BJ (cell line): ENCODE measurements around the gene PRSS27. TPM values are rescaled to one million over a fixed set of nuclear protein-coding genes. Genes with fewer than 3 reads are reported as not detected.

ENCODE experiments used
- CTCF ChIA-PET: fragments of 350-600 bp; formaldehyde crosslinking; extraction: SDS; loops from one replicate; lab custom pipeline; 2021; ENCODE audit warnings: antibody characterized with exemption, inconsistent platforms; lab: Yijun Ruan, JAX
- POLR2A ChIA-PET: fragments of 300-600 bp; sonication (Branson Sonifier 250); formaldehyde crosslinking; extraction: SDS; loops from one replicate; lab custom pipeline; 2021; ENCODE audit warnings: antibody characterized with exemption; lab: Charles Lee
- DNase-seq: peaks from one replicate; pipeline ENCODE4 v3.0.0-alpha.2; 2011; ENCODE audit warnings: low read depth
- H3K27me3 ChIP-seq: 2 replicates; pipeline ENCODE4 v1.6.0; 2011; ENCODE audit warnings: low read length; ENCODE audit not compliant: control insufficient read depth, insufficient read depth
- H3K36me3 ChIP-seq: 2 replicates; pipeline ENCODE4 v1.5.1; 2011; ENCODE audit warnings: low read length; ENCODE audit not compliant: control insufficient read depth, insufficient read depth
- H3K4me3 ChIP-seq: 2 replicates; pipeline ENCODE4 v1.5.1; 2011; ENCODE audit warnings: low read depth, mild to moderate bottlenecking, control low read depth, low read length
- CTCF ChIP-seq: IDR thresholded peaks from 2 replicates; pipeline ENCODE4 v1.5.1; 2011; ENCODE audit warnings: low read depth, mild to moderate bottlenecking, control low read depth, inconsistent platforms, low read length, moderate library complexity; ENCODE audit not compliant: insufficient read depth
- polyA plus RNA-seq: library from polyadenylated mRNA; depleted of rRNA; stranded (reverse); fragments of >200 nt; gene quantifications from 2 replicates; pipeline ENCODE4 v1.2.3, GENCODE V29; 2011

The PRSS27 gene
- polyA plus RNA-seq, 1 experiment, result 0.97 TPM

GRCh38 chr16:2713985-2714774, 5.8 kb downstream of the PRSS27 start:
- no peaks in the 10 kb centered on the region; the same call in 1 of the 2 replicates for H3K27me3 ChIP-seq
- DNase-seq, result no peak
- H3K4me3 ChIP-seq, result no peak overlapping the region
- no peak for TF ChIP-seq CTCF
- peaks cover 2% of the 10 kb centered on the region; the same call in 1 of the 2 replicates for H3K36me3 ChIP-seq
- POLR2A ChIA-PET, result no interaction called here
- CTCF ChIA-PET, result interaction anchor here (0.6 kb wide), 1 partner anchor 9 kb away, joined by 3 read pairs; no protein-coding TSS in a partner anchor

DNA sequence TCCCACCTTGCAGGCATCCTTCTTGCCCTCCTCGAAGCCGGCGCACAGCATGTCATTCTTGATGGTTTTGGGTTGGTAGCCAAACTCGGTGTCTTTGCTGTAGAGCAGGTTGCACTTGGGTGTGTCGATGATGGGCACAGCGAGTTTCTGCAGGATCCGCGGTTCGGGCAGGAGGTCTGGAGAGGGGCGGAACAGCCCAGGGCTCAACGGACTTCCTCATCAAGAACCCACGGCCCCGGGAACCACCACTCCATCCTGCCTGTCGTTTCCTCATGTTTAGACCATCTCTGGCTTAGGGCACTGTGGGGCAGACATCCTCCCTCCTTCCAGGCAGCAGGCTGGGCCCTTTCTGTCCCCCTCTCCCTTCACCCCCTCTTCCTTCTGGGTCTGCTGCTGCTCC, 6.5 kb downstream of the PRSS27 start:
- ChIA-PET POLR2A (no interaction called here), CTCF (no interaction called here)
- TF ChIP-seq CTCF, result no peak
- Histone ChIP-seq H3K4me3 (no peak overlapping the region), H3K27me3 (no peaks in the 10 kb centered on the region; the same call in 1 of the 2 replicates), H3K36me3 (peaks cover 2% of the 10 kb centered on the region; the same call in 1 of the 2 replicates)
- no peak for DNase-seq

DNA sequence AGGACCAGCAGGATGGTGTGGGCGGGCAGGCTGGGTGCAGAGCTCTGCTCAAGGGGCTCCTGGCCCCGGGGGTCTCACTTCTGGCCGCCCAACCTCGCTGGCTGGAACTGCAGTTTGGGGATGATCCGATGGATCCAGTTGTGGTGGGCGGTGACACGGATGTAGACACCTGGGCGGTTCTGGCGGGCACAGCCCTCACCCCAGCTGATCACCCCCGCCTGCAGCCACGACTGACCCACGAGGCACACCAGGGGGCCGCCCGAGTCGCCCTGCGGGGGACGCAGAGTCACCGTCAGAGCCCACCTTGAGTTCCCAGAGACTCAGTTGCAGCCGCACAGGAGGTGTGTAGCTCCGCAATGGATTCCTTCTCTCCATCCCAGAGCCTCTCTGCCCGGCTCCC, 7.5 kb downstream of the PRSS27 start:
- H3K4me3 ChIP-seq, result no peak overlapping the region
- ChIA-PET CTCF (interaction anchor here (1.0 kb wide), 1 partner anchor 127 kb away, joined by 3 read pairs; no protein-coding TSS in a partner anchor), POLR2A (no interaction called here)
- no peaks in the 10 kb centered on the region; the same call in 1 of the 2 replicates for H3K27me3 ChIP-seq
- no peak for DNase-seq
- TF ChIP-seq CTCF, result no peak
- peaks cover 10% of the 10 kb centered on the region for H3K36me3 ChIP-seq

DNA sequence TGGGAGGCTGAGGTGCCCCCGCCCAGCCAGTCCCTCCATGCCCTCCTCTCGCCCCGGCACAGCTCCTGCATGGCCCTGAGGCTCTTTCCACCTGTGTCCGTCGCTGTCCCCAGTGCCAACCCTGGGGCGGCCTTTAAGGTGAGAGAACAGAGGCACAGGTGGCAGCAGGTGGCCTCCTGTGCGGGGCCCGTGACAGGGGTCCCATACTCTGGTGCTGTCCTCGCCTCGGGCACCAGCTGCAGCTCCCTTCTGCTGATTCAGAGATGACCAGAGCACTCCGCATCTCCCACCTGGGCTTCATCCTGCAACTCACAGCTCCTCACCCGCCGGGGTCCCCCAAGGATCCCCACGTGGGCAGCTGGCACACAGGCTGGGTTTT, 8.0 kb downstream of the PRSS27 start:
- CTCF ChIA-PET, result interaction anchor here (1.0 kb wide), 1 partner anchor 128 kb away, joined by 3 read pairs; no protein-coding TSS in a partner anchor
- H3K27me3 ChIP-seq, result no peaks in the 10 kb centered on the region; the same call in 1 of the 2 replicates
- no peak for TF ChIP-seq CTCF
- peaks cover 12% of the 10 kb centered on the region for H3K36me3 ChIP-seq
- no peak for DNase-seq
- POLR2A ChIA-PET, result no interaction called here
- no peak overlapping the region for H3K4me3 ChIP-seq

DNA sequence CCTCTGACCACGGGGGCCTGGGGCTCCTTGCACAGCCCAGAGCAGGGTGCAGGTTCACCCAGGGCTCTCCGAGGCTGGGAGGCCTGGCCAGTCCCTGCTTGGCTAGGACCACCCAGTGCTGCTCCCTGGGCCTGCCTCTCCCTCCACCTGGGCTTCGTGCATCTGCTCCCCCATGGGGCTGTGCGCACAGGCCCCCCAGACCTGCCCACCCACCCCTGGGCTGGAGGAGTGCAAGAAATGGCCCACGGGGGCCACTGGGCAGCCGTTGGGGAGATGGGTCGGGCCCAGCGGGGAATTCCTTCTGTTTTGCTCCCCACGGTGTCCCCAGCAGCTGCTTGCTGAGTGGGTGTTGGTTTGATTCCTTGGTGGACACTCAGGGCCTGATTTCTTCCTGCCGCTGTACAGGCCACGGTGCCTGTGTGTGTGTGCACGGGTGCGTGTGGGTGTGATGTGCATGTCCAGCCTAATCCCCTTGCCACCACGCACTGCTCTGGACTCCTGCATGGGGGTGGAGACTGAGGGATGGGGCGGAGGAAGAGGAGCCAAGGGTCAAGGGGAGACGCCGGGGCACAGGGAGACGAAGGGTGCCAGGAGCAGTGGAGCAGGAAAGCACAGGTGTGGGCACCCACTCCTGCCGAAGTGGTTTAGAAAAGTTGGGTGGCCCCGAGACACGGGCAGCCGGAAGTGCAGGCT, 8.5 kb downstream of the PRSS27 start:
- POLR2A ChIA-PET, result no interaction called here
- CTCF ChIA-PET, result interaction anchor here (1.0 kb wide), 1 partner anchor 128 kb away, joined by 3 read pairs; no protein-coding TSS in a partner anchor
- DNase-seq, result no peak
- no peaks in the 10 kb centered on the region; the same call in 1 of the 2 replicates for H3K27me3 ChIP-seq
- H3K36me3 ChIP-seq, result peaks cover 12% of the 10 kb centered on the region
- no peak for TF ChIP-seq CTCF
- H3K4me3 ChIP-seq, result no peak overlapping the region
